Lower leg skin (tissue), 3 donors: ENCODE results near the gene CES4A.

Experiments used
- POLR2A ChIP-seq, 2 donors: fragments of 450-650 bp; IDR thresholded peaks; one replicate each; pipeline ENCODE4 v1.6.1; 2016 to 2017; ENCODE audit warnings: antibody characterized with exemption in 2 of 2, mild to moderate bottlenecking in 1 of 2, moderate library complexity in 1 of 2
- TF ChIP-seq, protein P1 (sequence below), 3 donors: fragments of 450-650 bp; IDR thresholded peaks; one replicate each; pipeline ENCODE4 v1.5.1; 2016; ENCODE audit warnings: antibody characterized with exemption in 3 of 3, mild to moderate bottlenecking in 3 of 3, moderate library complexity in 2 of 3

- TF ChIP-seq, protein P1, sequence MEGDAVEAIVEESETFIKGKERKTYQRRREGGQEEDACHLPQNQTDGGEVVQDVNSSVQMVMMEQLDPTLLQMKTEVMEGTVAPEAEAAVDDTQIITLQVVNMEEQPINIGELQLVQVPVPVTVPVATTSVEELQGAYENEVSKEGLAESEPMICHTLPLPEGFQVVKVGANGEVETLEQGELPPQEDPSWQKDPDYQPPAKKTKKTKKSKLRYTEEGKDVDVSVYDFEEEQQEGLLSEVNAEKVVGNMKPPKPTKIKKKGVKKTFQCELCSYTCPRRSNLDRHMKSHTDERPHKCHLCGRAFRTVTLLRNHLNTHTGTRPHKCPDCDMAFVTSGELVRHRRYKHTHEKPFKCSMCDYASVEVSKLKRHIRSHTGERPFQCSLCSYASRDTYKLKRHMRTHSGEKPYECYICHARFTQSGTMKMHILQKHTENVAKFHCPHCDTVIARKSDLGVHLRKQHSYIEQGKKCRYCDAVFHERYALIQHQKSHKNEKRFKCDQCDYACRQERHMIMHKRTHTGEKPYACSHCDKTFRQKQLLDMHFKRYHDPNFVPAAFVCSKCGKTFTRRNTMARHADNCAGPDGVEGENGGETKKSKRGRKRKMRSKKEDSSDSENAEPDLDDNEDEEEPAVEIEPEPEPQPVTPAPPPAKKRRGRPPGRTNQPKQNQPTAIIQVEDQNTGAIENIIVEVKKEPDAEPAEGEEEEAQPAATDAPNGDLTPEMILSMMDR (IDR thresholded peaks at IDR 0.05) = no peak
- no peak for TF ChIP-seq POLR2A (IDR thresholded peaks at IDR 0.05)
Observed at GRCh38 chr16:66949472-66949871, 38.9 kb upstream of the CES4A start.
